OCI-LY1 (cell line): ENCODE results near the gene FMN1.

Source experiments
- H2AFZ ChIP-seq: fragments of 200-600 bp; sonication (generic), shearing (Covaris generic); 2 replicates; pipeline ENCODE4 v1.6.0; 2014; ENCODE audit warnings: antibody characterized with exemption, mild to moderate bottlenecking, low read length
- H3F3A ChIP-seq: fragments of 200-600 bp; sonication (generic), shearing (Covaris generic); 2 replicates; pipeline ENCODE4 v1.6.0; 2014; ENCODE audit warnings: mild to moderate bottlenecking, antibody characterized with exemption, low read length, moderate library complexity; ENCODE audit not compliant: insufficient read depth
- H3K27ac ChIP-seq: fragments of 200-600 bp; sonication (generic); 2 replicates; pipeline ENCODE4 v1.5.1; 2014; ENCODE audit warnings: low read length, mixed run types, mild to moderate bottlenecking, low read depth; ENCODE audit not compliant: poor library complexity, severe bottlenecking
- H3K27me3 ChIP-seq: fragments of 200-600 bp; sonication (generic); 2 replicates; pipeline ENCODE4 v1.6.0; 2014; ENCODE audit warnings: antibody characterized with exemption, mild to moderate bottlenecking, low read length, moderate library complexity; ENCODE audit not compliant: insufficient read depth
- H3K36me3 ChIP-seq: fragments of 200-600 bp; sonication (generic); 2 replicates; pipeline ENCODE4 v1.6.1; 2014; ENCODE audit warnings: mild to moderate bottlenecking, antibody characterized with exemption, low read length, moderate library complexity, mixed read lengths; ENCODE audit not compliant: insufficient read depth
- H3K4me1 ChIP-seq: fragments of 200-600 bp; sonication (generic); 2 replicates; pipeline ENCODE4 v1.5.1; 2014; ENCODE audit warnings: mild to moderate bottlenecking, low read length, moderate library complexity; ENCODE audit not compliant: insufficient read depth, severe bottlenecking
- H3K4me2 ChIP-seq: fragments of 200-600 bp; sonication (generic), shearing (Covaris generic); 2 replicates; pipeline ENCODE4 v1.6.1; 2014; ENCODE audit warnings: low read length
- H3K4me3 ChIP-seq: fragments of 200-600 bp; sonication (generic); 2 replicates; pipeline ENCODE4 v1.5.1; 2014; ENCODE audit warnings: low read length, low read depth, mild to moderate bottlenecking, mixed read lengths; ENCODE audit not compliant: poor library complexity, severe bottlenecking
- H3K79me2 ChIP-seq: fragments of 200-600 bp; shearing (Covaris generic); 2 replicates; pipeline ENCODE4 v1.6.1; 2016; ENCODE audit warnings: mixed run types, low read length, mixed read lengths; ENCODE audit not compliant: insufficient read depth
- H3K9ac ChIP-seq: fragments of 200-600 bp; sonication (generic), shearing (Covaris generic); 2 replicates; pipeline ENCODE4 v1.6.1; 2014; ENCODE audit warnings: mild to moderate bottlenecking, low read length, mixed read lengths
- H3K9me2 ChIP-seq: fragments of 200-600 bp; sonication (generic), shearing (Covaris generic); 2 replicates; pipeline ENCODE4 v1.6.1; 2014; ENCODE audit warnings: low read depth, mild to moderate bottlenecking, low read length, mixed read lengths
- H3K9me3 ChIP-seq: fragments of 200-600 bp; shearing (Covaris generic); 2 replicates; pipeline ENCODE4 v1.6.1; 2014; ENCODE audit warnings: low read length, mixed read lengths
- H4K20me1 ChIP-seq: fragments of 200-600 bp; sonication (generic), shearing (Covaris generic); 2 replicates; pipeline ENCODE4 v1.6.0; 2016; ENCODE audit warnings: mild to moderate bottlenecking, low read length; ENCODE audit not compliant: insufficient read depth
- CTCF ChIP-seq: fragments of 200-600 bp; sonication (generic), shearing (Covaris generic); IDR thresholded peaks from 2 replicates; pipeline ENCODE4 v1.5.1; 2017; ENCODE audit warnings: mild to moderate bottlenecking, antibody characterized with exemption, low read length, moderate library complexity, mixed read lengths
- EZH2 ChIP-seq: fragments of 200-600 bp; sonication (generic), shearing (Covaris generic); IDR thresholded peaks from 2 replicates; pipeline ENCODE4 v1.8.0; 2017; ENCODE audit warnings: borderline replicate concordance, mixed run types, mild to moderate bottlenecking, antibody characterized with exemption, low read length, moderate library complexity, mixed read lengths

The FMN1 gene

DNA sequence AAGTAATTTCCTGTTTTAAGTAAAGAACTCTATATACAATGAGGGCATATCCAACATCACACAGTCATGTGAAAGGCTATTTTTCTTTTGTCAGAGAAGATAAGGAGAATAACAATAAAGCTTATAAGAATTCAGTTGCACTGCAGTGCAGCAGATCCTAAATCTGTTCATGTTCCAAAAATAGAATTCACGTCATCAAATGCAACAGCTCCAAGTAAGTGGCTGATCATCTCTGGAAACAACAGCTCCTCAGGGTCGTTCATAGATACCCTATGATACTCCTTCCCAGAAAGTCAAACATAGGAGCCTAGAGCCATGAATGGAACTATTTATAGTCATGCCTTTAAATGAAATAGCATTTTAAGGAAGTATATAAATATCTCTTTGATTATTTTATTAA lies 100.2 kb downstream of the FMN1 start:
- H3K27me3 ChIP-seq: peaks cover 3% of the 10 kb centered on the region; the same call in 1 of the 2 replicates
- H3K27ac ChIP-seq: no peak overlapping the region
- H3K9me3 ChIP-seq: no peaks in the 10 kb centered on the region
- no peaks in the 10 kb centered on the region for H3K4me1 ChIP-seq
- H3K4me3 ChIP-seq: no peak overlapping the region
- H3F3A ChIP-seq: no peaks in the 10 kb centered on the region
- no peak overlapping the region for H2AFZ ChIP-seq
- H4K20me1 ChIP-seq: no peaks in the 10 kb centered on the region
- H3K4me2 ChIP-seq: no peak overlapping the region
- no peak overlapping the region for H3K9ac ChIP-seq
- no peaks in the 10 kb centered on the region for H3K9me2 ChIP-seq
- no peaks in the 10 kb centered on the region for H3K79me2 ChIP-seq
- no peak for TF ChIP-seq CTCF
- no peak for TF ChIP-seq EZH2
- no peaks in the 10 kb centered on the region for H3K36me3 ChIP-seq

- Histone ChIP-seq H3K4me1 (no peaks in the 10 kb centered on the region), H3K9me3 (no peaks in the 10 kb centered on the region), H2AFZ (no peak overlapping the region), H3K4me2 (no peak overlapping the region), H3K9ac (no peak overlapping the region), H3K27me3 (peaks cover 3% of the 10 kb centered on the region; the same call in 1 of the 2 replicates), H3K27ac (no peak overlapping the region), H3K4me3 (no peak overlapping the region), H3K9me2 (no peaks in the 10 kb centered on the region), H3F3A (no peaks in the 10 kb centered on the region), H3K36me3 (no peaks in the 10 kb centered on the region), H4K20me1 (no peaks in the 10 kb centered on the region), H3K79me2 (no peaks in the 10 kb centered on the region)
- TF ChIP-seq EZH2 (no peak), CTCF (no peak)
These were observed 101.3 kb downstream of the FMN1 start for GRCh38 chr15:33093222-33093621.

- H3K9me2 ChIP-seq: no peaks in the 10 kb centered on the region
- no peak overlapping the region for H3K4me3 ChIP-seq
- H3K4me1 ChIP-seq: no peaks in the 10 kb centered on the region
- H2AFZ ChIP-seq: no peak overlapping the region
- no peak overlapping the region for H3K4me2 ChIP-seq
- H3K36me3 ChIP-seq: no peaks in the 10 kb centered on the region
- 0 out of 2 replicates have a peak, but pooled peaks cover 3% of the 10 kb centered on the region for H3K27me3 ChIP-seq
- no peaks in the 10 kb centered on the region for H3K79me2 ChIP-seq
- no peaks in the 10 kb centered on the region for H3F3A ChIP-seq
- H3K9me3 ChIP-seq: no peaks in the 10 kb centered on the region
- no peaks in the 10 kb centered on the region for H4K20me1 ChIP-seq
- no peak overlapping the region for H3K27ac ChIP-seq
- TF ChIP-seq CTCF (no peak), EZH2 (no peak)
- no peak overlapping the region for H3K9ac ChIP-seq
These were observed 102.4 kb downstream of the FMN1 start for GRCh38 chr15:33091983-33092693.
